CD14-positive monocyte (primary cell): Measurements from ENCODE around the gene FBXW11. TPM values are rescaled to one million over a fixed set of nuclear protein-coding genes. Genes with fewer than 3 reads are reported as not detected.

Source experiments
- DNase-seq, 3 donors: peaks; one replicate each; pipeline ENCODE4 v3.0.0-alpha.2; 2011 to 2022
- H2AFZ ChIP-seq: 2 replicates; pipeline ENCODE4 v1.6.0; 2012; ENCODE audit warnings: mild to moderate bottlenecking, low read depth, low read length, inconsistent platforms; ENCODE audit not compliant: insufficient read depth, poor library complexity, severe bottlenecking
- H3K27ac ChIP-seq, 2 donors: 1 replicate in 1 of 2; 2 replicates in 1 of 2; pipeline ENCODE4 v1.5.1; 2012 to 2013; ENCODE audit warnings: low read length in 2 of 2, control low read depth in 1 of 2, inconsistent platforms in 1 of 2, low read depth in 1 of 2, mild to moderate bottlenecking in 1 of 2
- H3K27me3 ChIP-seq, 2 donors: one replicate each; pipeline versions ENCODE4 v1.6.0 to v1.6.1; 2011 to 2013; ENCODE audit warnings: low read length in 2 of 2; ENCODE audit not compliant: control insufficient read depth in 2 of 2, insufficient read depth in 2 of 2
- H3K36me3 ChIP-seq, 2 donors: replicated peaks in 1 of 2; 1 replicate in 1 of 2; 2 replicates in 1 of 2; pipeline versions ENCODE4 v1.5.1 to v1.6.1; 2012 to 2013; ENCODE audit warnings: low read length in 2 of 2, control low read depth in 1 of 2, inconsistent platforms in 1 of 2, mild to moderate bottlenecking in 1 of 2; ENCODE audit not compliant: insufficient read depth in 2 of 2, control insufficient read depth in 1 of 2
- H3K4me1 ChIP-seq, 2 donors: 1 replicate in 1 of 2; 2 replicates in 1 of 2; pipeline versions ENCODE4 v1.5.1 to v1.6.1; 2012 to 2013; ENCODE audit warnings: low read length in 2 of 2, control low read depth in 1 of 2, inconsistent platforms in 1 of 2, mild to moderate bottlenecking in 1 of 2, moderate library complexity in 1 of 2; ENCODE audit not compliant: insufficient read depth in 2 of 2, control insufficient read depth in 1 of 2
- H3K4me2 ChIP-seq: replicated peaks from 2 replicates; pipeline ENCODE3; 2012; ENCODE audit warnings: low read length, moderate library complexity, mild to moderate bottlenecking; ENCODE audit not compliant: poor library complexity, severe bottlenecking; ENCODE audit errors: extremely low read depth
- H3K4me3 ChIP-seq, 3 experiments: fragments of 200-600 bp in 1 of 3; sonication (generic) in 1 of 3; replicated peaks in 1 of 3; 1 replicate in 2 of 3; 2 replicates in 1 of 3; pipeline ENCODE4 v1.5.1; 2011 to 2013; ENCODE audit warnings: low read length in 3 of 3, mild to moderate bottlenecking in 3 of 3, control low read depth in 2 of 3, low read depth in 2 of 3, inconsistent platforms in 1 of 3, moderate library complexity in 1 of 3
- H3K79me2 ChIP-seq: 2 replicates; pipeline ENCODE4 v1.6.0; 2012; ENCODE audit warnings: mild to moderate bottlenecking, control low read depth, inconsistent platforms, low read length, moderate library complexity; ENCODE audit not compliant: insufficient read depth
- H3K9ac ChIP-seq: 2 replicates; pipeline ENCODE4 v1.6.0; 2017; ENCODE audit warnings: low read length, mild to moderate bottlenecking; ENCODE audit not compliant: insufficient read depth, poor library complexity, severe bottlenecking
- H3K9me3 ChIP-seq, 2 donors: replicated peaks in 1 of 2; 1 replicate in 1 of 2; 2 replicates in 1 of 2; pipeline versions ENCODE4 v1.5.1 to v1.6.1; 2012 to 2013; ENCODE audit warnings: low read length in 2 of 2, control low read depth in 1 of 2; ENCODE audit not compliant: control insufficient read depth in 1 of 2, insufficient read depth in 1 of 2
- H4K20me1 ChIP-seq: 2 replicates; pipeline ENCODE4 v1.6.0; 2012; ENCODE audit warnings: mild to moderate bottlenecking, low read length, control low read depth, moderate library complexity; ENCODE audit not compliant: insufficient read depth
- H3K27ac Mint-ChIP-seq, 7 donors: one replicate each; pipeline ENCODE4 v1.8.0; 2020; ENCODE audit warnings: mild to moderate bottlenecking in 7 of 7, mixed read lengths in 7 of 7, moderate library complexity in 6 of 7, inconsistent platforms in 2 of 7
- H3K27me3 Mint-ChIP-seq, 3 donors: one replicate each; pipeline ENCODE4 v1.8.0; 2021 to 2022; ENCODE audit warnings: low read depth in 3 of 3, mild to moderate bottlenecking in 3 of 3, mixed read lengths in 3 of 3, moderate library complexity in 3 of 3, inconsistent platforms in 1 of 3
- H3K36me3 Mint-ChIP-seq, 2 donors: one replicate each; pipeline ENCODE4 v1.8.0; 2020; ENCODE audit warnings: mixed read lengths in 2 of 2, inconsistent platforms in 1 of 2, mild to moderate bottlenecking in 1 of 2
- H3K4me1 Mint-ChIP-seq: one replicate; pipeline ENCODE4 v1.8.0; 2020; ENCODE audit warnings: mild to moderate bottlenecking, mixed read lengths
- H3K4me3 Mint-ChIP-seq, 2 donors: one replicate each; pipeline ENCODE4 v1.8.0; 2020; ENCODE audit warnings: mild to moderate bottlenecking in 2 of 2, mixed read lengths in 2 of 2, moderate library complexity in 1 of 2
- H3K9me3 Mint-ChIP-seq, 7 donors: one replicate each; pipeline ENCODE4 v1.8.0; 2020 to 2022; ENCODE audit warnings: mixed read lengths in 7 of 7, mild to moderate bottlenecking in 6 of 7, moderate library complexity in 6 of 7, inconsistent platforms in 2 of 7
- WGBS: methylation state at CpG from one replicate; pipeline ENCODE4 v1.1.5; 2013; ENCODE audit warnings: missing lambda C conversion rate; ENCODE audit not compliant: insufficient coverage; 5-methylcytosine and 5-hydroxymethylcytosine counted together
- intact Hi-C, 2 donors: fragments of 100-400 bp; cut with micrococcal nuclease; formaldehyde crosslinking; loops; one replicate each; pipeline versions ENCODE4 v1.15.0 to v1.15.1; 2023
- polyA plus RNA-seq, 3 donors: library from polyadenylated mRNA; depleted of rRNA in 1 of 3; unstranded in 2 of 3; stranded (reverse) in 1 of 3; fragments of 300-500 nt in 2 of 3; fragments of >200 nt in 1 of 3; fragmentation: Illumina TruSeq in 2 of 3; gene quantifications; 1 replicate in 2 of 3; 2 replicates in 1 of 3; pipeline ENCODE4 v1.2.3, GENCODE V29; 2012 to 2021
- TF ChIP-seq, protein P1 (sequence below): fragments of 200-600 bp; IDR thresholded peaks from one replicate; pipeline ENCODE4 v1.8.0; 2022; ENCODE audit warnings: antibody characterized with exemption, mild to moderate bottlenecking

The FBXW11 gene
- polyA plus RNA-seq, 3 donors: 15.0 to 24.5 (median 18.2) TPM

DNA sequence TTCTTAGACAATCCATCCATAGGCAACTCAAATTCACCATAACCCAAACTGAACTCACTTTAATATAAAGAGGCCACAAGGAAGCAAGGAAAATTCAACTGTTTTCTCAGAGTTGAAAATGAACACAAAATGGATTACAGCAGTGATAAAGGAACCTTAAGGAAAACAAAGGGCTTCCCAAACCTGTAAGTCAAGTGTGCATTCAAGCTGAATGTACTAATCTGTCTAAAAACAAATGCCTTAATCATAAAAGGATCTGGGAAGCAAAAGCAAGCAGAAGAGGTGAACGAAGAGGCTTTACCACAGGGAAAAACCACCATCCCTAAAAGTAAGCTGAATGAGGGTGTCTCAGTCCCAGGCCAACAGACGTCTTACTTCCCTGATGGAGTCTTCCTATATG, 13.6 kb downstream of the FBXW11 start:
- no peaks in the 10 kb centered on the region for H3K9me3 Mint-ChIP-seq
- Histone ChIP-seq H2AFZ (no peak overlapping the region), H3K4me2 (no peak overlapping the region), H3K27me3 (no peaks in the 10 kb centered on the region), H3K4me1 (peaks cover 16 to 19% of the 10 kb centered on the region in 2 donors), H3K79me2 (peaks cover 86% of the 10 kb centered on the region), H3K27ac (no peak overlapping the region), H3K9ac (no peak overlapping the region), H4K20me1 (peaks cover 96% of the 10 kb centered on the region), H3K36me3 (peaks cover 5 to 43% of the 10 kb centered on the region in 2 donors), H3K4me3 (no peak overlapping the region), H3K9me3 (no peaks in the 10 kb centered on the region)
- H3K27me3 Mint-ChIP-seq: peaks cover 0 to 1% (median 0%) of the 10 kb centered on the region in 3 donors
- peaks cover 42 to 43% of the 10 kb centered on the region in 2 donors for H3K36me3 Mint-ChIP-seq
- H3K4me3 Mint-ChIP-seq: no peak overlapping the region
- WGBS: no CpG with 5 or more reads among the region's 2 CpGs
- peak overlapping the region in 1 of 7 donors; percentile 10 for H3K27ac Mint-ChIP-seq
- DNase-seq: no peak
- peaks cover 37% of the 10 kb centered on the region for H3K4me1 Mint-ChIP-seq
- TF ChIP-seq, protein P1, sequence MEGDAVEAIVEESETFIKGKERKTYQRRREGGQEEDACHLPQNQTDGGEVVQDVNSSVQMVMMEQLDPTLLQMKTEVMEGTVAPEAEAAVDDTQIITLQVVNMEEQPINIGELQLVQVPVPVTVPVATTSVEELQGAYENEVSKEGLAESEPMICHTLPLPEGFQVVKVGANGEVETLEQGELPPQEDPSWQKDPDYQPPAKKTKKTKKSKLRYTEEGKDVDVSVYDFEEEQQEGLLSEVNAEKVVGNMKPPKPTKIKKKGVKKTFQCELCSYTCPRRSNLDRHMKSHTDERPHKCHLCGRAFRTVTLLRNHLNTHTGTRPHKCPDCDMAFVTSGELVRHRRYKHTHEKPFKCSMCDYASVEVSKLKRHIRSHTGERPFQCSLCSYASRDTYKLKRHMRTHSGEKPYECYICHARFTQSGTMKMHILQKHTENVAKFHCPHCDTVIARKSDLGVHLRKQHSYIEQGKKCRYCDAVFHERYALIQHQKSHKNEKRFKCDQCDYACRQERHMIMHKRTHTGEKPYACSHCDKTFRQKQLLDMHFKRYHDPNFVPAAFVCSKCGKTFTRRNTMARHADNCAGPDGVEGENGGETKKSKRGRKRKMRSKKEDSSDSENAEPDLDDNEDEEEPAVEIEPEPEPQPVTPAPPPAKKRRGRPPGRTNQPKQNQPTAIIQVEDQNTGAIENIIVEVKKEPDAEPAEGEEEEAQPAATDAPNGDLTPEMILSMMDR: no peak
- intact Hi-C loops: no loop called here

DNA sequence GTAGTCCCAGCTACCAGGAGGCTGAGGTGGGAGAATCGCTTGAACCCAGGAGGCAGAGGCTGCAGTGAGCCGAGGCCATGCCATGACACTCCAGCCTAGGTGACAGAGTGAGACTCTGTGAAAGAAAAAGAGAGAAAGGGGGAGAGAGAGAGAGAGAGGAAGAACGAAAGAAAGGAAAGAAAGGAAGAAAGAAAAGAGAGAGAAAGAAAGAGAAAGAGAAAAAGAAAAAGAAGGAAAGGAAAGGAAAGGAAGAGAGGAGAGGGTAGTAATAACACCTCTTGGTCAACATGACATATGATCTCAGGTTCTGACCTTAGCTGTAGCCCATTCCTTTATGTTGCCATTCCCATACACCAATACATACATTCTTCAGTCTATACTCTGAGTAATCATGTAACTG, 14.1 kb downstream of the FBXW11 start:
- H3K79me2 ChIP-seq: peaks cover 86% of the 10 kb centered on the region
- H3K4me3 ChIP-seq: no peak overlapping the region
- H3K4me1 ChIP-seq: peaks cover 19 to 20% of the 10 kb centered on the region in 2 donors
- no peak overlapping the region for H2AFZ ChIP-seq
- no peaks in the 10 kb centered on the region for H3K9me3 ChIP-seq
- TF ChIP-seq, protein P1: no peak
- no peak overlapping the region for H3K4me2 ChIP-seq
- H3K27me3 Mint-ChIP-seq: peaks cover 0 to 1% (median 0%) of the 10 kb centered on the region in 3 donors
- H3K27me3 ChIP-seq: no peaks in the 10 kb centered on the region
- no peaks in the 10 kb centered on the region for H3K9me3 Mint-ChIP-seq
- no peak for DNase-seq
- no peak overlapping the region for H3K4me3 Mint-ChIP-seq
- H3K4me1 Mint-ChIP-seq: peaks cover 42% of the 10 kb centered on the region
- WGBS: 95% methylated on average over 3 of the region's 3 CpGs
- peaks cover 96% of the 10 kb centered on the region for H4K20me1 ChIP-seq
- peaks cover 43 to 44% of the 10 kb centered on the region in 2 donors for H3K36me3 Mint-ChIP-seq
- no peak overlapping the region for H3K9ac ChIP-seq
- intact Hi-C loops: no loop called here
- peaks cover 5 to 43% of the 10 kb centered on the region in 2 donors for H3K36me3 ChIP-seq
- H3K27ac ChIP-seq: no peak overlapping the region
- H3K27ac Mint-ChIP-seq: peak overlapping the region in 3 of 7 donors; percentile 10 to 59 (median 55)
